G401.6 (cell line): ENCODE data around the gene GPSM1.
"Not testable (repeated sequence)": the region's sequence is repeated elsewhere in the genome, so short reads cannot be mapped to it uniquely, and the experiment has no call there.

Experiments
- FAIRE-seq: peaks from 2 replicates; lab custom pipeline; 2012; peaks lifted over from hg19 to GRCh38; lab: Jason Lieb, UNC

The GPSM1 gene

DNA sequence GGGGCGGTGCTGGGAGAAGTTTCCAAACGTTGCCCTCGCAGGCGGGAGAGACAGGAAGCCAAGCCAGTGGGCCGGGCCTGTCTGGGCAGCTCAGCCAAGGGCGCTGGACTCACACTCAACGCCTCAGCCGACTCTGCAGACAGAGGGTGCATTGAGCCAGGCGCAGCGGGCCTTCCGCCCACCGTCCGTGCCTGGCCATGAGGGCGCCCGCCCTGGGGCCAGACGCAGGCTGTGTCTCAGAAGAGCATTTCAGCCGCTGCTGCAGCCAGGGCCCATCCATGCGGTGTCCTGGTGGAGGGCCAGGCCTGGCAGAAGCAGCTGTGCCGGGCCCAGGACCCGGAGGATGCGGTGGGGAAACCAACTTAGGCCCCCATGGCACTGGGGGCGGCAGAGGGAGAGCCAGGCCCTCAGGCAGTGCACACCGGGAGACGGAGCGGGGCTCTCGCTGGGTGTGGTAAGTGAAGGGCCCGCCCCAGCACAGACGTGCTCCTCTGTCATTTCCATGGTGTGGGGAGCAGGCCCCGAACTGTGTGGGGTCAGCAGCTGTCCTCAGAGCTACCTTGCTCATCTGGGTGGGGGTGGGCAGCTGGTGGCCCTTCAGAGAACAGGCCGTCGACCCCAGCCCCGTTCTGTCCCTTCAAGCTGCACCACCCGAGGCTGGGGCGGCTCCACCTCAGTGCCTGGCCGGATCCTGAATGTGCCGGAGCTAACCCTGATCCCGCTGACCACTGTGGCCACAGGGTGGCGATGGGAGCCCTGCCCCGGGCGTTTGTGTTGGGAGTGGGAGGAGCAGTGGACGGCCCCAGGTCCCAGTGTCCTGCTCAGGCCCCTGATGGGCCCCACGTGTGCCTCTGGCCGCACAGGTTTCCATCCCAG lies 18.2 kb downstream of the GPSM1 start:
- FAIRE-seq, result no peak

DNA sequence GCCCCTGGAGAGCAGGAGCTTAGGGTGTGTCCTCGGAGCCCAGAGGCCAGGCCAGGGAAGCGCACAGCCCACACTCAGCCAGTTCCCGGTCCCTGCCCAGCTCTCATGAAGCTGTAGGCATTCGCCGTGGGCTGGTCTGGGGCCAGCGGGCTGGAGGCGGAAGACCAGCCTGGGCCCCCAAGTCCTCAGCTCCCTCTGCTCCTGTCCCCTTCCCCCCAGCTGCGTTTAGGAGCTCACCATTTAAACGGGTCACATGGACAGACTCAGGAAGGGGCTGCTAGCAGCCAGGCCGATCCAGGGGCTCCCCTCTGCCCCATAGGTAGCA lies 18.8 kb downstream of the GPSM1 start:
- no peak for FAIRE-seq

DNA sequence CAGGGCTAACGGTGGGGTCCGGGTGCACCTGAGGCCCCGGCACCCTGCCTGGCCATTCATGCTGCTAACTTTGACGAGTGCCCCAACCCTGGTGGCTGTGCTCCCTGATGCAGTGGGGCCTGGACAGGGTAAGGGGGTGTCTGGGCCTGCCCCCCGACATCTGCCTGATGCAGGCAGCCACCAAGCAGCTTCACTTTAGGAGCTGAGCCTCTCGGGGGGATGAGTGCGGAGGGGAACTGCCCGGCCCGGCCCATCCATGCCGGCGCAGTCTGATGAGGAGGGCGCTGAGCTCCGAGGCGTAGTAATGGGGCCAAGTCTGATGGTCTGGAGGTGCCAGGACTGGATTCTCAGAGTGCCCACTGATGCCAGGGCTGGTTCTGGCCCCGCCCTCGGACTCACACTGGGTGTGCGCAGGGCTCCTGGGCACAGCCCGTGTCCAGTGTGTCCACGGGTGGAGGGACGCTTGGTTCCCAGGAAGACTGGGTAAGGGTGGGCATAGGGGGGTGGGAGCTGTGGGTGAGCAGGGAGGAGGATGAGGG lies 19.7 kb downstream of the GPSM1 start:
- no peak for FAIRE-seq

DNA sequence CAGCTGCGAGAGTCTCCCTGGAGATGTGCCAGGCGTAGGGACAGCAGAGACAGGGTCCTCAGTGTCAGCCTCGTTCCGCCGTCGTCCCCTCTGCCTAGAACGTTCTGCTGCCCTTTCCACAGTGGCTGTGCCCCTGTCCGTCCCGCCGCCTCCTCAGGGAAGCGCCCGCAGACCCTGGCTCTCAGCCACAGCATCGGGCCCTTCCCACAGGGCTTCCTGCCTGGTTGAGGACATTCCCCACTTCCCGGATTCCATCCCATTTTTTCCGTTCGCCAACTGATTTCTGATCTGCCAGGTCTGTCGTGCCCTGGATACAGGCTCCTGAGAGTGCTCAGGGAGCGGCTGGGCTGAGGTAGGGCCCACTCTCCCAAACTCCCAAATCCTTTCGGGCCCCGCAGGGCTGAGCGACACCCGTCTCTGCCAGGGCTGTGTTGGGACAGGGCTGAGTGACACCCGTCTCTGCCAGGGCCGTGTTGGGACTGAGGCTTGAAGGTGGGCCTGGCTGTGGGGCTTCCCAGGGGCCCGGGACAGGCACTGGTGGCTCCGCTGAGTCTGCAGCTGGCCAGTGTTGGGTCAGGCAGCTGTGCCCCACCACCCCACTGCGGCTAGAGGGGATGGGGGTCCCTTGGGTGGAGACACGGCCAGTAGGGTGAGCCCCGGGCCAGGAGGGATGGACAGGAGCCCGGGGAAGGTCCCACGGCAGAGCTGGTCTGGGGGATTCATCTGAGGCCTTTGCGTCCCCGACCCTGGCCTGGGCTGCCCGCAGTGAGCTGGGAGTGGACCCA lies 20.3 kb downstream of the GPSM1 start:
- FAIRE-seq, result no peak

DNA sequence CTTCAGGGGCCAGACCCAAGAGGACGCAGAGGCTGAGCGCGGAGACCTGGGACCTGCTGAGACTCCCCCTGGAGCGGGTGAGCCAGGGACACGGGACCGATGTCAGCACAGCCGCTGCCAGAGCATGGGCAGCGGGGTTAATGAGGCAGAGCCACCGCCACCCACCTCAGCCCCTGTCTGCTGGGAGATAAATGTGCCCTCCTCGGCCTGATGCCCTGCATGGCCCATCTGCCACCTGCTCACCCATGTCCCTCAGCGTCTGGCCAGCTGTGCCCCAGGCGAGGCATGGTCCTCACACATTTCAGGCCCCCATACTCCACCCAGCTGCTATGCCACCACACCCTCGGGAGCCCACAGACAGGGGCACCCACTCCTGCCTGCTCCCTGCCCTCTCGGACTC lies 21.4 kb downstream of the GPSM1 start:
- no peak for FAIRE-seq

DNA sequence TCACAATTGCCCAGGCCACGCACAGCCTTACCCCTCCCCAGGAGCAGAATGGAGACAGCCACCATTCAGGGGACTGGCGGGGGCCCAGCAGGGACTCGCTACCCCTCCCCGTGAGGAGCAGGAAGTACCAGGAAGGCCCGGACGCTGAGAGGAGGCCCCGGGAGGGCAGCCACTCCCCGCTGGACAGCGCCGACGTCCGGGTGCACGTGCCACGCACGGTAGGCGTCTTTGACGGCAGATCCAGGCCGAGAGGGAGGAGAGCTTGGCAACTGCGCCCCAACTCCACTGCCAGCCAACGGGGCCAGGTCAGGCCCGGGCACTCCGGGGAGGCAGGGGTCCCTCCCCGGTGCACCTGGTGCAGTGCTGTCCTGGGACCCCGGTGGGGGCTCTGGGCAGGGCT lies 22.2 kb downstream of the GPSM1 start:
- FAIRE-seq, result no peak

DNA sequence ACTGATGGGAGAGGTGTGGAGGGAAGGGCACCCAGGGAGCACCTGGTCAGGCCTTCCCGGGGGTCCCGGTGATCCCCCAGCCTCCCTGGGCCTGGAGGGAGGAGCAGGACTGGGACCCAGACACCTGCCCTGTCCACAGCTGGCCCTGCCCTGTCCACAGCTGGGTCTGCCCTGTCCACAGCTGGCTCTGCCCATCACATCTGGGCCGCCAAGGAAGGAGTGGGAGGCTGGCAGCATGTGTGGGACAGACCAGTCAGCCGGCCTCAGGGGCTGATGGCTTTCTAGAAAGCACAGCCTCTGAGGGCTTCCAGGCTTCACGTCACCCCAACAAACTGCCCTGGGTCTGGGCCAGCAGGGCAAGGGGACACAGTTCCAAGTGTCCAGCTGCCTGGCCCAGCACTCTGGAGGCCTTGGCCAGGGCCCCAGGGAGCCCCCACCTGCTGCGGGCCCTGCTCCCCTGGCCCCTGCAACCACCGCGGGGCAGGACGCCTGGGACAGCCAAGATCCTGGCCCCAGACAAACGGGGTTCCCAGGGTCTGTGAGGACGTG lies 24.0 kb downstream of the GPSM1 start:
- no peak for FAIRE-seq

DNA sequence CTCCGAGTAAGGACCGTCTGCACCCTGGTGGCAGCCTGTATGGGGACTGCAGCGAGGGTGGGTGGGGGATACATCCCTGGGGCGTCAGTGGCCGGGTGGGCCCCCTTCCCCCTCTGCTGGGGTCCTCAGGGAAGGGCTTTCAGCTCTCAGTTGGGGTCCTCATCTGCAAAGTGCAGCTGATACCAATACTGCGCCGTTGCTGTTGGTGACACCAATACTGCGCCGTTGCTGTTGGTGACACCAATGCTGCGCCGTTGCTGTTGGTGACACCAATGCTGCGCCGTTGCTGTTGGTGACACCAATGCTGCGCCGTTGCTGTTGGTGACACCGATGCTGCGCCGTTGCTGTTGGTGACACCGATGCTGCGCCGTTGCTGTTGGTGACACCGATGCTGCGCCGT lies 24.5 kb downstream of the GPSM1 start:
- not testable (repeated sequence) for FAIRE-seq

DNA sequence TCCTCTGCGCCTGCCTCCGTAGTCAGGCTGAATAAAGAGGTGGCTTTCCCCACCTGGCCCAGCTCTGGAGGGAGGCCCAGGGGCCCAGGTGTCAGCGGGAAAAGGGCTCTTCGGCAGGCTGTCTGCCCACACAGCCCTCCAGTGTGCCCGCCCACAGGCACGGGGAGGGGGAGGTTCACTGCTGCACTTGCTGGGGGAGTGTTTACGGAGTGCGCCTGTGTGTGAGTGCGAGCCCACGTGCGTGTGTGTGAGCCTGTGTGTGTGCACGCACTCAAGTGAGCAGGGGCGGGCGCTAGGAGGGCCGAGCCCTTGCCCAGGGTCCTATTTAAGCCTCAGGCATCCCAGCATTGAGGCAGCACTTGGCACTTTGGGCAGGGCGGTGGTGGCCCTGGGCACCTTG lies 25.3 kb downstream of the GPSM1 start:
- FAIRE-seq, result no peak

DNA sequence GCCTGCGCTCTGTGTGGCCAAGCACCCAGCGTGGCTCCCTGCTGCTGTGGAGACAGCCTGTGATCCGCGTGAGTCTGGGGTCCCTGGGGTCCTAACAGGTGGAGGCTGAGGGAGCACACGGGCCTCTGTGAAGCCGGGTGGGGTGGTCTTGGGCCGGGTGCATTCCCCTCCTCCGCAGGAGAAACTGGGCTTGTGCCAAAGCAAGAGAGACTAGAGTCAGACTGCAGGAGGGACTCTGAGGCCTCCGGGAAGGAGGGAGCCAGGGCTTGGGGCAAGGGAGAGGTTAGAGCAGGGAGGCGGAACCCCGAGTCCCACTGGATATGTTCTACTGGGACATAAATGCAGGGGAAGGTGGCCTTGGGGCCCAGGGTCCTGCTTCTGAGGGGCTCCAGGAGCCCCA lies 25.7 kb downstream of the GPSM1 start:
- FAIRE-seq, result no peak

DNA sequence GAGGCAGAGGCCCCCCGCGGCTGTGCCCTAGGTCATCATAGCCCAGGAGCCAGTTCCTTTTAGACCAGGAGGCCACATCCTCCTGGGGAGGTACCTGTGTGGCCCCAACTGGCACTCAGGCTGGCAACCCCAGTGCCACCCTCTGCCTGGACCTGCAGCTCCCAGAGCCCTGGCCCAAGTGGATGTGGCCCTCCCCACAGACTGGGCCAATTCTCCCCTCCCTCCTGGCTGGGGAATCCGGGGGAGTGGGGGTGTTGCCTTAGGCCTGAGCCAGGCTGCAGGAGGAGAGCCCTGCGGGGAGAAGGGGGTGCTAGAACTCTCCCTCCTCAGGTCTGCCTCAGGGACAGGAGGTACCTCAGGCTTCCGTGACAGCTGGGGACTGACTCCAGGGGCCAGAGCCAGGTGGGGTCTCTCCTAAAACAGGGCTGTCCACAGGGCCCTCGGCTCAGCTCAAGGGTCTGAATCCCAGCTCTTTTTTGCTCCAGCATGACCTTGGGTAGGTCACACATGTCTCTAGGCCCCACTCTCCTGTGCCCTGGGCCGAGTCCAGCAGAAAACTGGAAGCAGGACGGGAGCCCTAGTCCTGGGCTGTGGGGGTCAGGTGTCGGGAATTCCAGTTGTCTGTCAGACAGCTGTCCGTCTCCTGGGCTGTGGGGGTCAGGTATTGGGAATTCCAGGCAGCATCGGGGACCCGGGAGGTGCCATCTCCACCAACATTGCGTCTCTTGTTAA lies 26.6 kb downstream of the GPSM1 start:
- no peak for FAIRE-seq

DNA sequence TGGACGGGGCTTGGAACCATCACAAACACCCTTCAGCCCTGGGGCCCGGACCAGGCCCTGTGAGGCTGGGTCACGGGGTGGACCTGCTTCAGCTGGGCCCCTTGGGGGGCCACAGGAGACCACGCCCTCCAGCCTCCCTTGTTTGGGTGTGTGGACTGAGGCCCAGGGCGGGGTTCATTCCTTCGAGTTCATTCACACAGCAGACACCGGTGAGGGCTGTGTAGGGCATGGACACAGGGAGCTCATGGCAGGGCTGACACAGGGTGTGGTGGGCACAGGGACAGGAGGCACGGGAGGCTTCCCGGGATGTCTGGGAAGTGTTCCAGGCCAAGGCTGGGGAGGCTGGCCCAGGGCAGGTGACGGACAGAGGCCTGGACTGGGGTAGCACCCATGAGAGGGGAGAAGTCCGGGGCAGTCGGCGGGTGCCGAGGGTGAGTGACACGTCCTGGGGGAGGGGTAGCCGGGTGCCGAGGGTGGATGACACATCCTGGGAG lies 27.3 kb downstream of the GPSM1 start:
- FAIRE-seq, result no peak

DNA sequence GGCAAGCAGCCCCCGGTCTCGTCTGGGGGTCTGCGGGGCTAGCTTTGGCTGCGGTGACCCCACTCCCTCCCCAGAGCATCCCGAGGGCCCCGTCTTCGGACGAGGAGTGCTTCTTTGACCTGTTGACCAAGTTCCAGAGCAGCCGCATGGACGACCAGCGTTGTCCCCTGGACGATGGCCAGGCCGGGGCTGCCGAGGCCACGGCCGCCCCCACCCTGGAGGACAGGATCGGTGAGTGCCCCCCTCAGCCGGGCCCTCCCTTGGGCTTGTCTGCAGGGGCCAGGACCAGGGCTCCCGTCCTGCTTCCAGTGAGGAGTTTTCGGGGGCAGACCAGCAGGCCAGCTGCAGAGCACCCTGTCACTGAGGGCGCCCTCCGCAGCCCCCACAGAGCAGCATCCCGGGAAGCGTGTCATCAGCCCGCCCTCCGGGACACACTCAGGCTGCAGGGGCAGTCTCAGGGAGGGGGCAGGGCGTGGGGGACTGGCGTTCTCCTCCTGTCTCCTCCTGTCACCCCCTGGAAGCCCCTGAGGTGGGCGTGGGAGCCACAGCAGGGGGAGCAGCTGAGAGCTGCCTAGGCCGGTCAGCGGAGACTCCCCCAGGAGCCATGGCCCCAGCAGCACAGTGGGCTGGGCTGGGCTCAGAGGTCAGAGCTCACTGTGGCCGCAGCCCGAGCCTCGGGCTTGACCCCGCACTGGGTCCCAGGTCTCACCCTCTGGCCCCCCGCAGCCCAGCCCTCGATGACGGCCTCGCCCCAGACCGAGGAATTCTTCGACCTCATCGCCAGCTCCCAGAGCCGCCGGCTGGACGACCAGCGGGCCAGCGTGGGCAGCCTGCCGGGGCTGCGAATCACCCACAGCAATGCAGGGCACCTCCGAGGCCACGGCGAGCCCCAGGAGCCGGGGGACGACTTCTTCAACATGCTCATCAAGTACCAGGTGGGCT lies 28.5 kb downstream of the GPSM1 start:
- no peak for FAIRE-seq

DNA sequence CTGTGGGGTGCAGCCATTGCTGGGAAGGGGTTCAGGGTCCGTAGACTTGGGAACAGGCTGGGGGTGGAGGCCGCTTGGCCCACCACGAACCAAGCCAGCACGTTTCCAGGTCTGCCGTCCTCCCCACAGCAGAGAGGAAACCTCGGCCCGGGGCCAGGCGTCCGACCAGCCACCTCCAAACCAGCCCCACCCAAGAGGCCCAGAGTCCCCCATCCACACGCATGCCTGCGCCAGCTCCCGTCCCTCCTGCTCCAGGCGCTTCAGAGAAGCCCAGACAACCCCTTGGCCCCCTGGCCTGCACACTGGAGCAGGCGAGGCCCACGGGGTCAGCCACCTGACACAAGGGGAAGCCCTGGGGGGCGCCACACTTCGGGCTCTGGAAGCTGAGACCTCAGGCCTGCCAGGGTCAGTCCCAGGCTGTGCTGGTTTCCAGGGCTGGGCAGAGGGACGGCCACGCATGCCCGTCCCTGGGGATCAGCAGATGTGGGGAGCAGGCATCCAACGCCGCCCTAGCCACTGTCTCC lies 29.9 kb downstream of the GPSM1 start:
- FAIRE-seq, result no peak

DNA sequence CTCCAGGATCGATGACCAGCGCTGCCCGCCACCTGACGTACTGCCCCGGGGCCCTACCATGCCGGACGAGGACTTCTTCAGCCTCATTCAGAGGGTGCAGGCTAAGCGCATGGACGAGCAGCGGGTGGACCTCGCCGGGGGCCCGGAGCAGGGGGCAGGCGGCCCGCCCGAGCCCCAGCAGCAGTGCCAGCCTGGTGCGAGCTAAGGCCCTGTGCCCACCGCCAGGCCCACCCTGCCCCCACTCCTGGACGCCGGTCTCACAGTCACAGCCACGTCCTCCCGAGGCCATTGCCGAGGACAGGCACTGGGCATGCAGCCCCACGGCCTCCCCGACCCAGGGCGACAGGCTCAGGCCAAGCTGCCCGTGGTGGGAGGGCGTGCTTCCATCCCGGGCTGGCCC lies 30.7 kb downstream of the GPSM1 start:
- no peak for FAIRE-seq

DNA sequence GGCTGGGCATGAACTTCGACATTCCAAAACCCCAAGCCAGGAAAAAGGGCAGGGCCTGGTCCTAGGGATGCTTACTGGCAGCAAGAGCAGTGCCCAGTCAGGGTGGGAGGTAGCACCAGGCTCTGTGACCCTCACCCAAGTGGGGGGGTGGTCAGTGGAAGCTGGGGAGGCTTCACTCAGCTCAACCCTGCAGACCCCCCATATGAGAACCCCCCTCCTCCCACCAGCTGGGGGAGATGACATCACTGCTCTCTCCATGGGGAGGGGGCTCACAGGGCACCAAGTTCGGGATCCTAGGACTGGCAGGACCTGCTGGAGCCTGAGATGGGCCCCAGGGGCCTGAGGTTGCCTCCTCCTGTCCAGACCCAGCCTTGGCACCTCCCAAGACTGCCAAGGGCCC lies 31.5 kb downstream of the GPSM1 start:
- no peak for FAIRE-seq

DNA sequence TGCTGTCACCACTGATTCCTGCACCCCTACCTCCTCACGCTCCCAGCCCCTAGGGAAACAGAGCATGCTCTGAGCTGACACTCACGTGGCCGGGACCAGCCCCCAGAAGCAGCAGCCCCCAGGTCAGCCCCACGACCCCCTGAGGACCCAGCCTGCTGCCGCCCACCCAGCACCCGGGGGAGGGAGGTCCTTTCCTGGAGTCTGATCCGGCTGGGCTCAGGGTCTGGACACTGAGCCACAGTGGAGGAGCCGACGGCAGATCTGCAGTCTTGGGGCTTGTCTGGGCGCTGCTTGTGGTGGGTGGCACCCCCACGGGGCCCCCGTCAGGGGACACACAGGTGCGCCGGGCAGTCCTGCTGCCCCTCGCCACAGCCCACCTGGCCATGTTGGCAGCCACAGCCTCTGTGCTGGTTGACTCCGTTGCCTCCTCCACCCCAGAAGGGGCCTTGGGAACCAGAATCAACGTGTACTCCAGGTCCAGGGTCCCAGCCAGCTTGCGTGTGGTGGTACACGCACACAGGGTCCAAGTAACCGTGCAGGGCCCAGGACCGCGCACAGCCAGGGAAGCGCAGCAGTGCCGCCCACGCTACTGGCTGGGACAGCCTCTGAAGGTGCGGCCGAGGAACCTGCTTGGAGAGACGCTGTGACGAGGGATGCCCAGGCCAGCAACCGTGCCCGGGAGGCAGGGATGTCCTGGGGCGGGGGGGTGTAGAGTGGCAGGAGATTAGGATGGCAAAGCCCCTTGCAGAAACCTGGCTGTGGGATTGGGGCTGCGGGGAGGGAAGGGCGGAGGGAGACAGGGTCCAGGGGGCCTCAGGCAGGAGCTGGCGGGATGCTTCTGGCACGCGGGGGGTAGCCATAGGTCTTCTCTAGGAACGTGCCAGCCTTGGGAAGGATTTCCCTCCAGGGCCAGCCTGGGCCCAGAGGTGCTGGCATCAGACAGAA lies 32.7 kb downstream of the GPSM1 start:
- FAIRE-seq, result no peak

DNA sequence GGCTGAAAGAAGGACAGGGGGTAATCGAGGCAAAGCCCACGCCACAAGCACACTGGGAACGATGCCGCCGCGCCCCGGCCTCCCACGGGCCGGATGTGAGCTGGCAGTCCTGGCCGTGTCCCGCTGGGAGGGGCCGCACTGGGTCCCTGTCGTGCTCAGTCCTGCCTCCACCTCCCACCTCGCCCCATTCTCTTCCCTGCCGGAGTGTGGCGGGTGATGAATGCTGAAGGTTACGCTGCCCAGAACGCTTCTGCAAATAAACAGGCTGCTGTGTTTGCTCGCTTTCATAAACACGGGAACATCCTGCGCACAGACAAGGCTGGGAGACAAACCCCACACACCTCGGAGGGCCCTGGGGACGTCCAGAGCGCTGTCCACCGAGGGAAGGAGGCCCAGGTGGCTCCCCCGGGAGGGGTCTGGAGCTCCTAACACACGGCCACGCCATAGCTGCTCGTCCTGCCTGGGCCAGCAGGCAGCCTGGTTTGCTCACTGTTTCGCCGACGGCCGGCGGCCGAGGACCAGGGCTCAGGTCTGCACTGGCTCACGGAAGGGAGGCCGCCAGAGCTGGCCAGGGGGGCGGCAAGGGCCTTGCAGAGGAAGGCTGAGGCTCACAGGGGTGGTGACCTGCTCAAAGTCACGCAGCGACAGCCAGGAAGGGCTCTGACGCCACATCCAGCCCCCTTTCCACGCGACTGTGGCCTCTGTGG lies 33.9 kb downstream of the GPSM1 start:
- FAIRE-seq, result no peak
